DND-41 (cell line): ENCODE measurements around the gene MARCHF2.

Source experiments
- ATAC-seq: fragments of 200-7000 bp; cut with Tn5 transposase; 3 replicates; pipeline ENCODE4 v1.9.1; 2021; ENCODE audit warnings: low read depth; ENCODE audit not compliant: insufficient read depth
- DNase-seq: peaks from one replicate; pipeline ENCODE4 v3.0.0-alpha.2; 2020
- H2AFZ ChIP-seq: 2 replicates; pipeline ENCODE4 v1.6.0; 2012; ENCODE audit warnings: low read depth, low read length
- H3K27ac ChIP-seq: 2 replicates; pipeline ENCODE4 v1.5.1; 2012; ENCODE audit warnings: low read length, inconsistent platforms
- H3K27me3 ChIP-seq: fragments of 200-600 bp; sonication (generic); 2 replicates; pipeline ENCODE4 v1.6.0; 2012; ENCODE audit warnings: low read length, mild to moderate bottlenecking, inconsistent platforms; ENCODE audit not compliant: insufficient read depth, poor library complexity
- H3K36me3 ChIP-seq: 2 replicates; pipeline ENCODE4 v1.5.1; 2012; ENCODE audit warnings: low read length, inconsistent platforms; ENCODE audit not compliant: insufficient read depth
- H3K4me1 ChIP-seq: 2 replicates; pipeline ENCODE4 v1.5.1; 2012; ENCODE audit warnings: mild to moderate bottlenecking, low read length; ENCODE audit not compliant: insufficient read depth
- H3K4me2 ChIP-seq: 2 replicates; pipeline ENCODE4 v1.6.0; 2012; ENCODE audit warnings: mild to moderate bottlenecking, moderate library complexity, low read length, inconsistent platforms; ENCODE audit not compliant: insufficient read depth
- H3K4me3 ChIP-seq, 2 experiments: fragments of 200-600 bp in 1 of 2; shearing (Covaris generic) in 1 of 2; 2 replicates each; pipeline ENCODE4 v1.5.1; 2012 to 2016; ENCODE audit warnings: inconsistent platforms in 2 of 2, low read length in 2 of 2, mild to moderate bottlenecking in 2 of 2, low read depth in 1 of 2, moderate library complexity in 1 of 2
- H3K79me2 ChIP-seq: 2 replicates; pipeline ENCODE4 v1.6.0; 2012; ENCODE audit warnings: low read length, inconsistent platforms; ENCODE audit not compliant: insufficient read depth
- H3K9ac ChIP-seq: 2 replicates; pipeline ENCODE4 v1.6.0; 2012; ENCODE audit warnings: low read depth, mild to moderate bottlenecking, inconsistent platforms, low read length, moderate library complexity
- H3K9me3 ChIP-seq: 2 replicates; pipeline ENCODE4 v1.5.1; 2012; ENCODE audit warnings: low read length, moderate library complexity, mild to moderate bottlenecking, inconsistent platforms; ENCODE audit not compliant: insufficient read depth, severe bottlenecking
- H4K20me1 ChIP-seq: 2 replicates; pipeline ENCODE4 v1.6.0; 2012; ENCODE audit warnings: low read length; ENCODE audit not compliant: insufficient read depth
- CTCF ChIP-seq: IDR thresholded peaks from 2 replicates; pipeline ENCODE4 v1.5.1; 2012; ENCODE audit warnings: borderline replicate concordance, low read length, moderate library complexity, mild to moderate bottlenecking; ENCODE audit not compliant: poor library complexity, severe bottlenecking; ENCODE audit errors: extremely low read depth
- EZH2 ChIP-seq: IDR thresholded peaks from 3 replicates; pipeline ENCODE4 v1.6.1; 2012; ENCODE audit warnings: borderline replicate concordance, low read depth, mild to moderate bottlenecking, moderate library complexity, low read length, inconsistent platforms; ENCODE audit not compliant: severe bottlenecking

The MARCHF2 gene

GRCh38 chr19:8473648-8474476 is 60.8 kb downstream of the MARCHF2 start:
- H3K4me2 ChIP-seq, result no peak overlapping the region
- no peak for DNase-seq
- peaks cover 100% of the 10 kb centered on the region for H3K36me3 ChIP-seq
- peaks cover 73% of the 10 kb centered on the region for H4K20me1 ChIP-seq
- no peak overlapping the region for H3K27ac ChIP-seq
- TF ChIP-seq EZH2 (no peak), CTCF (no peak)
- no peak for ATAC-seq
- no peaks in the 10 kb centered on the region for H3K9me3 ChIP-seq
- H3K79me2 ChIP-seq, result peaks cover 96% of the 10 kb centered on the region
- no peak overlapping the region for H3K4me3 ChIP-seq
- no peak overlapping the region for H3K9ac ChIP-seq
- H3K4me1 ChIP-seq, result no peaks in the 10 kb centered on the region
- no peaks in the 10 kb centered on the region for H3K27me3 ChIP-seq
- H2AFZ ChIP-seq, result no peak overlapping the region

GRCh38 chr19:8475005-8475404 is 61.9 kb downstream of the MARCHF2 start:
- Histone ChIP-seq H3K9me3 (no peaks in the 10 kb centered on the region), H3K79me2 (peaks cover 96% of the 10 kb centered on the region), H3K4me2 (no peak overlapping the region), H3K9ac (no peak overlapping the region), H3K4me3 (no peak overlapping the region), H2AFZ (no peak overlapping the region), H3K27me3 (no peaks in the 10 kb centered on the region), H3K4me1 (no peaks in the 10 kb centered on the region), H3K36me3 (peaks cover 94% of the 10 kb centered on the region), H4K20me1 (peaks cover 69% of the 10 kb centered on the region), H3K27ac (no peak overlapping the region)
- TF ChIP-seq EZH2 (no peak), CTCF (no peak)
- no peak for ATAC-seq
- DNase-seq, result no peak

GRCh38 chr19:8476524-8476923 is 63.4 kb downstream of the MARCHF2 start:
- Histone ChIP-seq H3K27me3 (no peaks in the 10 kb centered on the region), H3K79me2 (peaks cover 97% of the 10 kb centered on the region), H3K9ac (no peak overlapping the region), H3K36me3 (peaks cover 94% of the 10 kb centered on the region), H3K4me1 (no peaks in the 10 kb centered on the region), H3K4me3 (no peak overlapping the region), H3K27ac (no peak overlapping the region), H3K4me2 (no peak overlapping the region), H4K20me1 (peaks cover 69% of the 10 kb centered on the region), H3K9me3 (no peaks in the 10 kb centered on the region), H2AFZ (no peak overlapping the region)
- no peak for TF ChIP-seq EZH2
- no peak for TF ChIP-seq CTCF
- ATAC-seq, result no peak
- DNase-seq, result no peak
